B cell (primary cell): ENCODE data around the gene NEDD4.

Experiments
- EZH2 ChIP-seq: IDR thresholded peaks from 2 replicates; pipeline ENCODE4 v1.6.1; 2012; ENCODE audit warnings: borderline replicate concordance, low read depth, mild to moderate bottlenecking, moderate library complexity, low read length; ENCODE audit not compliant: insufficient read depth, poor library complexity, severe bottlenecking
- TF ChIP-seq, protein P1 (sequence below): fragments of 200-600 bp; IDR thresholded peaks from one replicate; pipeline ENCODE4 v1.8.0; 2022; ENCODE audit warnings: antibody characterized with exemption, mild to moderate bottlenecking

DNA sequence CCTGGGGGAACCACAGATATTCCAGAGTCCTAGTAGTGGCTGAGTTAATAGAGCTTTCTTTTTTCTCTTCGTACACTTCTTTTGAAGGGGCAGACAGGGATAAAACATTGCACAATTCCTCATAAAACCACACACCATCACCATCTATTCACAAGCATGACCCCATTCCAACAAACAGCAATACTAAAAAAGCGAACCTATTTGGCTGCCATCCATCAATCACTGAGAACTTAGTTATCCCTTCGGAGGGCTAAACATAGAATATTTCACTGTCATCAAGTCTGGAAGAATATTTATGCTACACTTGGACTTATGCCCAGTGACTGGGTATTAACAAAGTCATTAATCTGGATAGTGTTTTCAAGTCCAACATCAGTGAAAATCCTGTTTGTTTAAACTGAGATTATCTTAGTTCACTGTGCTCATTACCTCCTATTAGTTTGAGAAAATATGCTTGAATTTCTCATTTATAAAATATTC, 170.2 kb downstream of the NEDD4 start:
- TF ChIP-seq EZH2, result no peak
- TF ChIP-seq, protein P1, sequence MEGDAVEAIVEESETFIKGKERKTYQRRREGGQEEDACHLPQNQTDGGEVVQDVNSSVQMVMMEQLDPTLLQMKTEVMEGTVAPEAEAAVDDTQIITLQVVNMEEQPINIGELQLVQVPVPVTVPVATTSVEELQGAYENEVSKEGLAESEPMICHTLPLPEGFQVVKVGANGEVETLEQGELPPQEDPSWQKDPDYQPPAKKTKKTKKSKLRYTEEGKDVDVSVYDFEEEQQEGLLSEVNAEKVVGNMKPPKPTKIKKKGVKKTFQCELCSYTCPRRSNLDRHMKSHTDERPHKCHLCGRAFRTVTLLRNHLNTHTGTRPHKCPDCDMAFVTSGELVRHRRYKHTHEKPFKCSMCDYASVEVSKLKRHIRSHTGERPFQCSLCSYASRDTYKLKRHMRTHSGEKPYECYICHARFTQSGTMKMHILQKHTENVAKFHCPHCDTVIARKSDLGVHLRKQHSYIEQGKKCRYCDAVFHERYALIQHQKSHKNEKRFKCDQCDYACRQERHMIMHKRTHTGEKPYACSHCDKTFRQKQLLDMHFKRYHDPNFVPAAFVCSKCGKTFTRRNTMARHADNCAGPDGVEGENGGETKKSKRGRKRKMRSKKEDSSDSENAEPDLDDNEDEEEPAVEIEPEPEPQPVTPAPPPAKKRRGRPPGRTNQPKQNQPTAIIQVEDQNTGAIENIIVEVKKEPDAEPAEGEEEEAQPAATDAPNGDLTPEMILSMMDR, result no peak
